ENCODE results near the gene ST7.

- TF ChIP-seq POLR2A (IDR thresholded peaks at IDR 0.05; ENCODE audit: extremely low read depth, insufficient read length) (no peak), CTCF (IDR thresholded peaks at IDR 0.05; ENCODE audit: low read depth, low read length) (no peak)
Observed at GRCh38 chr7:117217106-117218035, 264.1 kb downstream of the ST7 start.
